GM12874 (cell line): ENCODE results near the gene DDX27.

Experiments used
- CTCF ChIP-seq: IDR thresholded peaks from 2 replicates; pipeline ENCODE4 v1.5.1; 2011; ENCODE audit warnings: low read depth, mild to moderate bottlenecking, control low read depth, low read length, moderate library complexity; ENCODE audit not compliant: insufficient read depth

DDX27 gene

DNA sequence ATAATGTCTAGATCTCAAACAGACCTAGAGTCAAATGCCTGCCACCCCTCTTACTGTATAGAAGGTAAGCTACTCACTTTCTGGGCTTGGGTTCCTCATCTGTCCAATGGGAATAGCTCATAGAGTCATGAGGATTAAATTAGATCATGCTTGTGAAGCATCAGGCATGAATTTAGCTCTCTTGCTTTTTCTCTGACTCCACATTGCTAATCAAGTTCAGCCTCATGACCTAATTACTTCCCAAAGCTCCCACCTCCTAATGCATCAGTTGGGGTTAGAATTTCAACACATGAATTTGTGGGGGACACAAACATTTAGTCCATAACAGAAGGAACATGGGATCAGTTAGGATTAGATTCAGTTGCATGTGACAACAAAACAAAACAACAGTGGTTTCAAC lies 4.6 kb upstream of the DDX27 start:
- no peak for TF ChIP-seq CTCF

GRCh38 chr20:49215232-49215631 lies 4.0 kb upstream of the DDX27 start:
- no peak for TF ChIP-seq CTCF

DNA sequence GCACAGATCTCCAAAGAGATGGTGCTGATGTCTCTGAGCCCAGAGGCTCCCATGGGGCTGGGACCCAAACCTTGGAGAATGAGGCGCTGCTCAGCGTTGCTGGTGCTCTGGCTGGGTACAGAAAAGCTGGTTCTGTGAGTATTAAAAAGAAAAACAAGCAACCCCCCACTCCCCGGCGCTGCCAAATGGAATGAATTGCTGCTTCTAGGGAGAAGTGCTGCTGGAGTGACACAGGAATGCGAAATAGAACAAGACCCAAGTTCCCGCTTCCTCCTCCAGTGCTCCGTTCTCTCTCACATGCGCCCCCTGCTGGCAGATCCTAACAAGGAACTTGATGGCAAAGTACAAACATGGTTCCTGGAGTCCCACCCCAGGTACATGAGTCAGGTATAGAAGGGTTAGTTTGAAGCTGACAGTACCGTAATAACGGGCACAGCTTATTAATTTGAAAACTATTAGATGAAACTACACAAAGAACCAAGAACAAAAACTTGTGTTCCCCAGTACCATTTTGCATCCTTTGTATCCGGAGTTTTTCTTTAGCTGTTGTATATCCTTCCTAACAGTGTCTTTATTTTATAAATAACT lies 2.1 kb upstream of the DDX27 start:
- TF ChIP-seq CTCF = peak; percentile 85

DNA sequence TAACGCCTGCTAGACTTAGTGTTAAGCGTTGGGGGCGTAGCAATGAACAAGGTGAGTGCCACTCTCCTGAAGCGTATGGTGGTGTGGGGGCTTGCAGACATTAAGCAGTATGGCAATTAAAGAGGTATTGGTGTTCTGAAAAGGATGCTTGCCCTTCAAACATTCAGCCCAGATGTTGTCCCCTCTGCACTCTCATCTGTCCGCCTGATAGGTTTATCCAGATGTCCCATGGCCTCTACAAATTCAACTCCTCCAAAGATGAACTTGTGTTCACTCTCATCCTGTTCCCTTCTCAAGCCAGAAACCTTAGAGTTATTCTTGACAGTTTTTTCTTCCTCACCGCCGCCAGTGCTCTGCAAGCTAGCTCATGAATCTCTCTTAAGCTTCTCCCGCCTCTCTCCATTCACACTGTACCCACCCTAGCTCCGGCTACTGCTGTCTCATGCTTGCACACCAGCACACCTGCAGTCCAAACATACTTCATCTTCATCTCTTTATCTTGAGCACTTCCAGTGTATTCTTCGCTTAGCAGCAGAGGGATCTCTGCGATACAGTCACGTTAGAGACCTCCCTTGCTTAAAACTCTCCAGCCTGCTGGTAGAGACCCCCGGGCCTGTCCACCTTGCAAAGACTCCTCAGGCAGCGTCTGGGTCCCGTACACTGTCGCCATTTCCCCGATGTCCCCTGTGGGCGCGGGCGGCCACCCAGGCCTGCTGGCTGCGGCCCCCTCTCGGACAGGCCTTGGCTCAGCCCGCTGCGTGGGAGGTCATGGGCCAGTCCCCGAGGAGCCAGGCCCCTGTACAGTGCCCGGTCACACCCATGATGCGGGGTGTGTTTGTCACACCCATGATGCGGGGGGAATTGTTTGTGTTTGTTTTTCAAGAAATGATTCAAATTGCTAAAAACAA lies 962 bp downstream of the DDX27 start:
- TF ChIP-seq CTCF = no peak

DNA sequence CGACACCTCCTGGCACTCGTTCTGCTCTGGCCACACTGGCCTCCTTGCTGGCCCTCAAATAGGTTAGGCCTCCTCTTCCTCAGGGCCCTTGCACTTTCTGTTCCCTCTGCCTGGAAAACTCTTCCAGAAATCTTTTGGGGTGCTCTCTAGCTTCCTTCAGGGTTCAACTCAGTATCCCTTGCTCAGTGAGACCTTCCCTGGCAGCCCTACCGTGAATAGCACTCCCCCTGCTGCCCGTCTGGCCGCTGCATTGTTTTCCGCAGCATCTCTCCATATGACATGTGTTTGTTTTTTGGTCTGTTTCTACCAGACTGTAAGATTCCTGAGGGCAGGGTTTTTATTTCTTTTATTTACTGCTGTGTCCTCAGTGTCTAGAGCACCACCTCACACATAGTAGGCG lies 6.7 kb downstream of the DDX27 start:
- no peak for TF ChIP-seq CTCF

DNA sequence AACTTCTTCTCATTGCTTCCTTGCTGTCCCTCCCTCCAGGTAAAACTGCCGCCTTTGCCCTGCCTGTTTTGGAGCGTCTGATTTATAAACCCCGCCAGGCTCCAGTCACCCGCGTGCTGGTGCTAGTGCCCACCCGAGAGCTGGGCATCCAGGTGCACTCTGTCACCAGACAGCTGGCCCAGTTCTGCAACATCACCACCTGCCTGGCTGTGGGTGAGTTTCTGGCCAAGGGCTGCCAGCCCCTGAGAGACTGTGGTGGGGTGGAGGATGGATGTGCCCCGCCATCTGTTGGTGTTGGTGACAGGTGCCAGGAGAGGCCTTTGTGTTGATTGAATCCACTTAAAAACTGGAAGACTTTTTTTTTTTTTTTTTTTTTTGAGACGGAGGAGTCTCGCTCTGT lies 9.5 kb downstream of the DDX27 start:
- no peak for TF ChIP-seq CTCF

- no peak for TF ChIP-seq CTCF
These were observed 10.2 kb downstream of the DDX27 start for GRCh38 chr20:49229381-49229780.
